Endodermal cell (in vitro differentiated cells): ENCODE measurements around the gene LPP. TPM values are rescaled to one million over a fixed set of nuclear protein-coding genes. Genes with fewer than 3 reads are reported as not detected.
A peak's percentile ranks its signal among the peaks of the same experiment; 100 is the strongest.

Experiments used
- DNase-seq: peaks from one replicate; pipeline ENCODE4 v3.0.0-alpha.2; 2017
- H3K27ac ChIP-seq: 2 replicates; pipeline ENCODE4 v1.5.1; 2013; ENCODE audit warnings: mild to moderate bottlenecking, low read depth, low read length, moderate library complexity
- H3K27me3 ChIP-seq: 2 replicates; pipeline ENCODE4 v1.6.1; 2013; ENCODE audit warnings: mild to moderate bottlenecking, low read length, moderate library complexity; ENCODE audit not compliant: insufficient read depth, control insufficient read depth, poor library complexity, severe bottlenecking
- H3K36me3 ChIP-seq: 2 replicates; pipeline ENCODE4 v1.7.0; 2013; ENCODE audit warnings: mild to moderate bottlenecking, low read length, moderate library complexity; ENCODE audit not compliant: control insufficient read depth, insufficient read depth
- H3K4me1 ChIP-seq: one replicate; pipeline ENCODE4 v1.7.0; 2013; ENCODE audit warnings: low read length; ENCODE audit not compliant: control insufficient read depth, insufficient read depth
- H3K4me3 ChIP-seq: 2 replicates; pipeline ENCODE4 v1.5.1; 2013; ENCODE audit warnings: mild to moderate bottlenecking, low read length, moderate library complexity
- H3K9ac ChIP-seq: 2 replicates; pipeline ENCODE4 v1.6.1; 2013; ENCODE audit warnings: mild to moderate bottlenecking, low read length, moderate library complexity; ENCODE audit not compliant: poor library complexity, severe bottlenecking; ENCODE audit errors: extremely low read depth
- H3K9me3 ChIP-seq: 2 replicates; pipeline ENCODE4 v1.6.1; 2013; ENCODE audit warnings: mild to moderate bottlenecking, low read length, moderate library complexity; ENCODE audit not compliant: control insufficient read depth
- H3K27ac Mint-ChIP-seq: 2 replicates; pipeline ENCODE4 v1.8.0; 2020; ENCODE audit warnings: mixed read lengths
- H3K27me3 Mint-ChIP-seq: 2 replicates; pipeline ENCODE4 v1.8.0; 2021; ENCODE audit warnings: mild to moderate bottlenecking, mixed read lengths; ENCODE audit not compliant: insufficient read depth
- H3K36me3 Mint-ChIP-seq: 2 replicates; pipeline ENCODE4 v1.8.0; 2020; ENCODE audit warnings: low read depth, mixed read lengths
- H3K4me1 Mint-ChIP-seq: 2 replicates; pipeline ENCODE4 v1.8.0; 2020; ENCODE audit warnings: mixed read lengths
- H3K4me3 Mint-ChIP-seq: 2 replicates; pipeline ENCODE4 v1.8.0; 2020; ENCODE audit warnings: mild to moderate bottlenecking, moderate library complexity, mixed read lengths
- H3K9me3 Mint-ChIP-seq: 2 replicates; pipeline ENCODE4 v1.8.0; 2020; ENCODE audit warnings: mild to moderate bottlenecking, mixed read lengths
- WGBS, 2 experiments: methylation state at CpG; one replicate each; pipeline versions ENCODE4 v1.1.5 to v1.1.7; 2013; ENCODE audit warnings: missing lambda C conversion rate in 2 of 2, mixed read lengths in 1 of 2; ENCODE audit not compliant: insufficient coverage in 1 of 2, insufficient read length in 1 of 2; 5-methylcytosine and 5-hydroxymethylcytosine counted together
- total RNA-seq, 2 donors: library from RNA; stranded (reverse); fragmentation: NEBNext Ultra II Directional in 1 of 2; extraction: Animal tissue kit (Norgen Biotek cat#: 25700) in 1 of 2; gene quantifications; 2 replicates in 1 of 2; 3 replicates in 1 of 2; pipeline ENCODE4 v1.2.1, GENCODE V29; 2021
- TF ChIP-seq, protein P1 (sequence below): fragments of 200-600 bp; sonication (generic); conservative IDR thresholded peaks from 2 replicates; pipeline ENCODE4 v1.5.0; 2021; ENCODE audit warnings: antibody characterized with exemption, mild to moderate bottlenecking

Gene LPP
- total RNA-seq, 2 donors from 2014 or later = 78.0 to 105 TPM

DNA sequence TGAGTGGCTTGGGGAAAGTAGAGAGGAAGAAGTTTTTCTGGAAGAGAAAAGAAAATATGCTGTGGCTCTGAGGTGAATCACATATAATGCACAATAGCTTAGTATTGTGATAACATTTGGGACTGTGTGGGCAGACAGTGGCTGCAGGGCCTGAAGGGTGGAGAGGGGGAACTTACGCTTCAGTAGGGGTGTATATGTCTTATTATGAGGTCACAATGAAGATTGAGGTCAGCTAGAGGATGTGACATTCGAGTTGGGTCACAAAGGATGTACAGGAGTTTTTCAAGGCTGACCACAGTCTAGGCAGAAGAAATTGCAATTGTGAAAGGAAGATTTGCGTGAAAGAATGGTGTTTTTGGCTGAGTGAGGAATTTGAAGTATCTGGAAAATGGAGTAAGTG, 414.8 kb downstream of the LPP start:
- Mint-ChIP-seq H3K27me3 (no peaks in the 10 kb centered on the region), H3K36me3 (no peaks in the 10 kb centered on the region), H3K4me1 (no peaks in the 10 kb centered on the region), H3K27ac (no peak overlapping the region), H3K4me3 (no peak overlapping the region), H3K9me3 (no peaks in the 10 kb centered on the region)
- H3K9me3 ChIP-seq = no peaks in the 10 kb centered on the region
- H3K36me3 ChIP-seq = no peaks in the 10 kb centered on the region
- TF ChIP-seq, protein P1, sequence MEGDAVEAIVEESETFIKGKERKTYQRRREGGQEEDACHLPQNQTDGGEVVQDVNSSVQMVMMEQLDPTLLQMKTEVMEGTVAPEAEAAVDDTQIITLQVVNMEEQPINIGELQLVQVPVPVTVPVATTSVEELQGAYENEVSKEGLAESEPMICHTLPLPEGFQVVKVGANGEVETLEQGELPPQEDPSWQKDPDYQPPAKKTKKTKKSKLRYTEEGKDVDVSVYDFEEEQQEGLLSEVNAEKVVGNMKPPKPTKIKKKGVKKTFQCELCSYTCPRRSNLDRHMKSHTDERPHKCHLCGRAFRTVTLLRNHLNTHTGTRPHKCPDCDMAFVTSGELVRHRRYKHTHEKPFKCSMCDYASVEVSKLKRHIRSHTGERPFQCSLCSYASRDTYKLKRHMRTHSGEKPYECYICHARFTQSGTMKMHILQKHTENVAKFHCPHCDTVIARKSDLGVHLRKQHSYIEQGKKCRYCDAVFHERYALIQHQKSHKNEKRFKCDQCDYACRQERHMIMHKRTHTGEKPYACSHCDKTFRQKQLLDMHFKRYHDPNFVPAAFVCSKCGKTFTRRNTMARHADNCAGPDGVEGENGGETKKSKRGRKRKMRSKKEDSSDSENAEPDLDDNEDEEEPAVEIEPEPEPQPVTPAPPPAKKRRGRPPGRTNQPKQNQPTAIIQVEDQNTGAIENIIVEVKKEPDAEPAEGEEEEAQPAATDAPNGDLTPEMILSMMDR = no peak
- DNase-seq = no peak
- H3K9ac ChIP-seq = no peak overlapping the region
- H3K27ac ChIP-seq = no peak overlapping the region
- no peaks in the 10 kb centered on the region for H3K4me1 ChIP-seq
- no peak overlapping the region for H3K4me3 ChIP-seq
- 69 to 92% methylated on average over 2 to 3 of the region's 3 CpGs for WGBS, 2 experiments
- no peaks in the 10 kb centered on the region for H3K27me3 ChIP-seq

DNA sequence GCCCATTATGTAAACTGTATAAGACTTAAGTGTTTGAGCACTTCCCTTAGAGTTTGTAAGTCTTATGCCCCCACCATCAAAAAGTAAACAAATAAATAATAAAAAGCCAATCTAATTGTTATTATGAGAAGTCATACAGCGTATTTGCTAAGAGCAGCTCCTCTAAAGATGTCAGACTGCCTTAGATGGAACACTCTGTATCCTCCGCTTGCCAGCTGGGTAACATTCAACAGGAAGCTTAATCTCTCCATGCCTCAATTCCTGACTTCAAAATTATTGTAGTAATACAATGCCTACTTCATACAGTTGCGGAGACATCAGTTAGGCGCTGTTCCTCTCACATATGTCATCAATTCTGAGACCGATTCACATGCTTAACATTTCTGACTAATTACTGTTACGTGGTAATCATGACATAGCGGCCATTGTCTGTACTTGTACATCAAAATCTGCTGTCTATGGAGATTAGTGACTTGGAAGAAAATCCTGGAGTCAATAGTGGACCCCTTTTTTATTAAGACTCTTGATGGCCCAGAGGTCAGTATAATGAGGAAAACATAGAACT, 417.7 kb downstream of the LPP start:
- H3K4me3 Mint-ChIP-seq = no peak overlapping the region

DNA sequence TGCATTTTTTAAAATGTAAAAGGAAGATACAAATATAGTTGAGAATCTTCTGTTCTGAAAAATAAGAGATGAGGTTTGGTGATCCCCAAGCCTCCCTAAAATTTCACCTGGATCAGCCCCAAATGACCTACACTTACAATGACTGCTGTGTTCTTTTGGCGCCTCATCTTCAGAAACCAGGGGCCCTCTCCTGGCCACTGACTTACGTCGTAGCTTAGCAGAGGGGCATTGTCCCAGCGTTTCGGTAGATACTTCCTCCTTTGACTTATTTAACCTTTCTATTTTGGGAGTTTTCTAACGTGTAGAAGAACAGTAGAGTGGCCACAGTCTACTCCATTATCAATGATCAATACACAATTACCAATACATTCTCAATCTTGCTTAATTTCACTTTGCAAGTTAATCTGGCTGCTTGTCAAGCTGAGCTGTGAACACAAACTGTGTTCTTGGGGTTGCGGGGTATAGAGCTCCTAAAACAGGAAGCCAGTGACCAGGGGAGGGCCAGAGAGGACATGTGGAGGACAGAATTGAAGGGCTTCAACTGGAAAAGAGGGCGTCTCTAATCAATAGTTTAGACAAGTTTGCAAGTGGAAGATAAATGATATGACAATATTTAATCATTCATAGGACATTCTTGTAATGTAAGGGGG, 419.5 kb downstream of the LPP start:
- H3K4me1 Mint-ChIP-seq = no peaks in the 10 kb centered on the region
- H3K4me3 Mint-ChIP-seq = no peak overlapping the region
- TF ChIP-seq, protein P1 = peak; percentile 56
- no peaks in the 10 kb centered on the region for H3K9me3 Mint-ChIP-seq
- Histone ChIP-seq H3K9ac (no peak overlapping the region), H3K4me1 (no peaks in the 10 kb centered on the region), H3K27me3 (no peaks in the 10 kb centered on the region), H3K27ac (no peak overlapping the region), H3K4me3 (no peak overlapping the region), H3K36me3 (no peaks in the 10 kb centered on the region), H3K9me3 (no peaks in the 10 kb centered on the region)
- peak; percentile 62 for DNase-seq
- no peaks in the 10 kb centered on the region for H3K27me3 Mint-ChIP-seq
- no peaks in the 10 kb centered on the region for H3K36me3 Mint-ChIP-seq
- 78 to 82% methylated on average over 7 to 8 of the region's 8 CpGs for WGBS, 2 experiments
- no peak overlapping the region for H3K27ac Mint-ChIP-seq

More for the DNA sequence above, 417.7 kb downstream of the LPP start:
- 93 to 94% methylated on average over 7 of the region's 7 CpGs for WGBS, 2 experiments
- no peaks in the 10 kb centered on the region for H3K36me3 Mint-ChIP-seq
- no peaks in the 10 kb centered on the region for H3K9me3 Mint-ChIP-seq
- H3K27me3 ChIP-seq = no peaks in the 10 kb centered on the region
- H3K27ac Mint-ChIP-seq = no peak overlapping the region
- H3K9me3 ChIP-seq = no peaks in the 10 kb centered on the region
- no peak overlapping the region for H3K27ac ChIP-seq
- H3K4me1 ChIP-seq = no peaks in the 10 kb centered on the region
- TF ChIP-seq, protein P1 = no peak
- H3K27me3 Mint-ChIP-seq = no peaks in the 10 kb centered on the region
- H3K4me1 Mint-ChIP-seq = no peaks in the 10 kb centered on the region
- DNase-seq = no peak
- H3K9ac ChIP-seq = no peak overlapping the region
- H3K4me3 ChIP-seq = no peak overlapping the region
- no peaks in the 10 kb centered on the region for H3K36me3 ChIP-seq
